DND-41 (cell line): ENCODE measurements around the gene B3GNT5.

Experiments
- ATAC-seq: fragments of 200-7000 bp; cut with Tn5 transposase; 3 replicates; pipeline ENCODE4 v1.9.1; 2021; ENCODE audit warnings: low read depth; ENCODE audit not compliant: insufficient read depth
- DNase-seq: peaks from one replicate; pipeline ENCODE4 v3.0.0-alpha.2; 2020
- H2AFZ ChIP-seq: 2 replicates; pipeline ENCODE4 v1.6.0; 2012; ENCODE audit warnings: low read depth, low read length
- H3K27ac ChIP-seq: 2 replicates; pipeline ENCODE4 v1.5.1; 2012; ENCODE audit warnings: low read length, inconsistent platforms
- H3K27me3 ChIP-seq: fragments of 200-600 bp; sonication (generic); 2 replicates; pipeline ENCODE4 v1.6.0; 2012; ENCODE audit warnings: low read length, mild to moderate bottlenecking, inconsistent platforms; ENCODE audit not compliant: insufficient read depth, poor library complexity
- H3K36me3 ChIP-seq: 2 replicates; pipeline ENCODE4 v1.5.1; 2012; ENCODE audit warnings: low read length, inconsistent platforms; ENCODE audit not compliant: insufficient read depth
- H3K4me1 ChIP-seq: 2 replicates; pipeline ENCODE4 v1.5.1; 2012; ENCODE audit warnings: mild to moderate bottlenecking, low read length; ENCODE audit not compliant: insufficient read depth
- H3K4me2 ChIP-seq: 2 replicates; pipeline ENCODE4 v1.6.0; 2012; ENCODE audit warnings: mild to moderate bottlenecking, moderate library complexity, low read length, inconsistent platforms; ENCODE audit not compliant: insufficient read depth
- H3K4me3 ChIP-seq, 2 experiments: fragments of 200-600 bp in 1 of 2; shearing (Covaris generic) in 1 of 2; 2 replicates each; pipeline ENCODE4 v1.5.1; 2012 to 2016; ENCODE audit warnings: inconsistent platforms in 2 of 2, low read length in 2 of 2, mild to moderate bottlenecking in 2 of 2, low read depth in 1 of 2, moderate library complexity in 1 of 2
- H3K79me2 ChIP-seq: 2 replicates; pipeline ENCODE4 v1.6.0; 2012; ENCODE audit warnings: low read length, inconsistent platforms; ENCODE audit not compliant: insufficient read depth
- H3K9ac ChIP-seq: 2 replicates; pipeline ENCODE4 v1.6.0; 2012; ENCODE audit warnings: low read depth, mild to moderate bottlenecking, inconsistent platforms, low read length, moderate library complexity
- H3K9me3 ChIP-seq: 2 replicates; pipeline ENCODE4 v1.5.1; 2012; ENCODE audit warnings: low read length, moderate library complexity, mild to moderate bottlenecking, inconsistent platforms; ENCODE audit not compliant: insufficient read depth, severe bottlenecking
- H4K20me1 ChIP-seq: 2 replicates; pipeline ENCODE4 v1.6.0; 2012; ENCODE audit warnings: low read length; ENCODE audit not compliant: insufficient read depth
- CTCF ChIP-seq: IDR thresholded peaks from 2 replicates; pipeline ENCODE4 v1.5.1; 2012; ENCODE audit warnings: borderline replicate concordance, low read length, moderate library complexity, mild to moderate bottlenecking; ENCODE audit not compliant: poor library complexity, severe bottlenecking; ENCODE audit errors: extremely low read depth
- EZH2 ChIP-seq: IDR thresholded peaks from 3 replicates; pipeline ENCODE4 v1.6.1; 2012; ENCODE audit warnings: borderline replicate concordance, low read depth, mild to moderate bottlenecking, moderate library complexity, low read length, inconsistent platforms; ENCODE audit not compliant: severe bottlenecking

The B3GNT5 gene

GRCh38 chr3:183262875-183263378 is 9.9 kb downstream of the B3GNT5 start:
- no peaks in the 10 kb centered on the region for H3K79me2 ChIP-seq
- H3K4me2 ChIP-seq, result no peak overlapping the region
- no peak overlapping the region for H3K27ac ChIP-seq

GRCh38 chr3:183264268-183264667 is 11.2 kb downstream of the B3GNT5 start:
- no peaks in the 10 kb centered on the region for H3K36me3 ChIP-seq
- no peak for ATAC-seq
- no peak overlapping the region for H3K9ac ChIP-seq
- no peaks in the 10 kb centered on the region for H4K20me1 ChIP-seq
- H3K79me2 ChIP-seq, result no peaks in the 10 kb centered on the region
- H3K27me3 ChIP-seq, result peaks cover 15% of the 10 kb centered on the region
- H3K4me2 ChIP-seq, result no peak overlapping the region
- TF ChIP-seq EZH2 (no peak), CTCF (no peak)
- DNase-seq, result no peak
- H2AFZ ChIP-seq, result no peak overlapping the region
- no peaks in the 10 kb centered on the region for H3K4me1 ChIP-seq
- no peaks in the 10 kb centered on the region for H3K9me3 ChIP-seq
- no peak overlapping the region for H3K27ac ChIP-seq
- H3K4me3 ChIP-seq, result no peak overlapping the region

More at GRCh38 chr3:183262875-183263378, 9.9 kb downstream of the B3GNT5 start:
- H3K9ac ChIP-seq, result no peak overlapping the region
- no peaks in the 10 kb centered on the region for H4K20me1 ChIP-seq
- no peak overlapping the region for H3K4me3 ChIP-seq
- no peaks in the 10 kb centered on the region for H3K9me3 ChIP-seq
- H2AFZ ChIP-seq, result no peak overlapping the region
- no peaks in the 10 kb centered on the region for H3K36me3 ChIP-seq
- H3K4me1 ChIP-seq, result no peaks in the 10 kb centered on the region
- ATAC-seq (no peak), DNase-seq (no peak)
- peaks cover 15% of the 10 kb centered on the region for H3K27me3 ChIP-seq
- TF ChIP-seq EZH2 (no peak), CTCF (no peak)

GRCh38 chr3:183265157-183265642 is 12.1 kb downstream of the B3GNT5 start:
- H3K4me1 ChIP-seq, result no peaks in the 10 kb centered on the region
- no peak for TF ChIP-seq EZH2
- TF ChIP-seq CTCF, result no peak
- no peak for DNase-seq

GRCh38 chr3:183265834-183266417 is 12.9 kb downstream of the B3GNT5 start:
- H3K36me3 ChIP-seq, result no peaks in the 10 kb centered on the region
- ATAC-seq (no peak), DNase-seq (no peak)
- no peaks in the 10 kb centered on the region for H3K4me1 ChIP-seq
- no peak for TF ChIP-seq CTCF
- no peak for TF ChIP-seq EZH2
- H4K20me1 ChIP-seq, result no peaks in the 10 kb centered on the region
- H3K27ac ChIP-seq, result no peak overlapping the region
- no peak overlapping the region for H2AFZ ChIP-seq
- H3K4me2 ChIP-seq, result no peak overlapping the region
- H3K9ac ChIP-seq, result no peak overlapping the region
- H3K27me3 ChIP-seq, result peaks cover 4% of the 10 kb centered on the region
- no peak overlapping the region for H3K4me3 ChIP-seq
- H3K9me3 ChIP-seq, result no peaks in the 10 kb centered on the region
- H3K79me2 ChIP-seq, result no peaks in the 10 kb centered on the region

More at GRCh38 chr3:183265157-183265642, 12.1 kb downstream of the B3GNT5 start:
- Histone ChIP-seq H3K36me3 (no peaks in the 10 kb centered on the region), H3K79me2 (no peaks in the 10 kb centered on the region), H2AFZ (no peak overlapping the region), H3K27ac (no peak overlapping the region), H3K4me3 (no peak overlapping the region), H3K9me3 (no peaks in the 10 kb centered on the region), H4K20me1 (no peaks in the 10 kb centered on the region), H3K27me3 (peaks cover 9% of the 10 kb centered on the region), H3K9ac (no peak overlapping the region), H3K4me2 (no peak overlapping the region)
- ATAC-seq, result no peak
